ENCODE measurements around the gene FBXO28. TPM values are rescaled to one million over a fixed set of nuclear protein-coding genes. Genes with fewer than 3 reads are reported as not detected.

FBXO28 gene
- total RNA-seq, 1 experiment from 2014 or later = 97.6 TPM

DNA sequence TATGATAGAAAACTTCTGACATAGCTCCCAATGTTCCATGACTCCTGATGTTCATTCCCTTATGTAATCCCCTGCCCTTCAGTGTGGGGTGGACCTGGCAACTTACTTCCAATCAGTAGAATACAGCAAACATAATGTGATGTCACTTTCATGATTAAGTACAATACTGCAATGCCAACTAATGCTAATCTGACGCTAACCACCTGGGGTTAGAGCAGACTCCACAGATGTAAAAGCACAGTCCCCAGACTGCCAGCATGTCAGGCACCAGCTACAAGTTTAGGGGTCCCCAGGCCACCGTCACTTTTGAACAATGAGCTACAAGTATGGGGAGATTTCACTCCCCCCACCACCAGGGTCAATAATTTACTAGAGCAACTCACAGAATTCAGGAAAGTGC, 32.3 kb upstream of the FBXO28 start:
- CTCF ChIA-PET = interaction anchor here (0.8 to 2.0 kb wide), 5 partner anchors 25 to 958 kb away, joined by 3 to 11 read pairs (median 4); no protein-coding TSS in a partner anchor
- POLR2A ChIA-PET = interaction anchor here (1.1 kb wide), 1 partner anchor 16 kb away, joined by 4 read pairs; no protein-coding TSS in a partner anchor
- H3K36me3 Mint-ChIP-seq (ENCODE audit: insufficient read depth, unreplicated experiment) = peaks cover 5% of the 10 kb centered on the region
- H3K9me3 Mint-ChIP-seq (ENCODE audit: unreplicated experiment) = no peaks in the 10 kb centered on the region
- intact Hi-C loops (cut with micrococcal nuclease) = no loop called here
- no peaks in the 10 kb centered on the region for H3K4me1 Mint-ChIP-seq (ENCODE audit: insufficient read depth, unreplicated experiment)
- BruUV-seq (replicated peaks) = no TSS peak
- no peaks in the 10 kb centered on the region for H3K27me3 Mint-ChIP-seq (ENCODE audit: insufficient read depth, unreplicated experiment)
- H3K27ac Mint-ChIP-seq (ENCODE audit: low read depth, unreplicated experiment) = no peak overlapping the region
- H3K4me3 Mint-ChIP-seq (ENCODE audit: unreplicated experiment) = no peak overlapping the region
- no peak for DNase-seq (ENCODE audit: unreplicated experiment)
- TF ChIP-seq, protein P1, sequence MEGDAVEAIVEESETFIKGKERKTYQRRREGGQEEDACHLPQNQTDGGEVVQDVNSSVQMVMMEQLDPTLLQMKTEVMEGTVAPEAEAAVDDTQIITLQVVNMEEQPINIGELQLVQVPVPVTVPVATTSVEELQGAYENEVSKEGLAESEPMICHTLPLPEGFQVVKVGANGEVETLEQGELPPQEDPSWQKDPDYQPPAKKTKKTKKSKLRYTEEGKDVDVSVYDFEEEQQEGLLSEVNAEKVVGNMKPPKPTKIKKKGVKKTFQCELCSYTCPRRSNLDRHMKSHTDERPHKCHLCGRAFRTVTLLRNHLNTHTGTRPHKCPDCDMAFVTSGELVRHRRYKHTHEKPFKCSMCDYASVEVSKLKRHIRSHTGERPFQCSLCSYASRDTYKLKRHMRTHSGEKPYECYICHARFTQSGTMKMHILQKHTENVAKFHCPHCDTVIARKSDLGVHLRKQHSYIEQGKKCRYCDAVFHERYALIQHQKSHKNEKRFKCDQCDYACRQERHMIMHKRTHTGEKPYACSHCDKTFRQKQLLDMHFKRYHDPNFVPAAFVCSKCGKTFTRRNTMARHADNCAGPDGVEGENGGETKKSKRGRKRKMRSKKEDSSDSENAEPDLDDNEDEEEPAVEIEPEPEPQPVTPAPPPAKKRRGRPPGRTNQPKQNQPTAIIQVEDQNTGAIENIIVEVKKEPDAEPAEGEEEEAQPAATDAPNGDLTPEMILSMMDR (IDR thresholded peaks at IDR 0.05; ENCODE audit: unreplicated experiment) = no peak

DNA sequence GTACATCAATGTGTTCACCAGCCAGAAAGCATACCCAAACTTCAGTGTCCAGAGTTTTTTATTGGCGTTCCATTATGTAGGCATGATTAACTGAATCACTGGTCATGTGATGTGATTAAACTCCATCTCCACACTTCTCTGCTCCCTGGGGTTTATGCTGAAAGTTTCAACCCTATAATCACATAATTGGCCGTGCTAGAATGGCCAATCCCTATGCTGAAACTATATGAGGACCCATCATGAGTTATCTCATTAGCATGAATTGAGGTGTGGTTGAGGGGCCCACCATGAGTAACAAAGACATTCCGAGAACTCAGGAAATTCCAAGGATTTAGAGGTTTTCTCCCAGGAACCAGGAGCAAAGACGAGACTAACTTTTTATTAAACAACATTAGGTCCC, 31.8 kb upstream of the FBXO28 start:
- H3K36me3 Mint-ChIP-seq (ENCODE audit: insufficient read depth, unreplicated experiment) = peaks cover 5% of the 10 kb centered on the region

DNA sequence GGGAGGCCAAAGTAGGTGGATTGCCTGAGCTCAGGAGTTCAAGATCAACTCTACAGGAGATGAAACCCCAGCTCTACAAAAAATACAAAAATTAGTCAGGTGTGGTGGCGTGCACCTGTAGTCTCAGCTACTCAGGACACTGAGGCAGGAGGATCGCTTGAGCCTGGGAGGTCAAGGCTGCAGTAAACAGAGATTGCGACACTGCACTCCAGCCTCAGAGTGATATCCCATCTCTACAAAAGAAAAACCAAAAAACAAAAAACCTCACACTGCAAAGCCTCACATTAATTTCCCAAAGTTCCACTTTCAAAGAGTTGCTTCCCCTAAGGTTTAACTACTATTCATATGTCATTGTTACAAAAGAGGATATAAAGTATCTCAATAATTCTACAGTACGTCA, 29.0 kb upstream of the FBXO28 start:
- intact Hi-C loops (cut with micrococcal nuclease) = no loop called here
- no peak overlapping the region for H3K4me3 Mint-ChIP-seq (ENCODE audit: unreplicated experiment)
- POLR2A ChIA-PET = interaction anchor here (0.6 to 1.4 kb wide), 5 partner anchors 12 to 350 kb away, joined by 3 to 5 read pairs (median 4); partner anchors contain the start of gene WDR26
- BruUV-seq (replicated peaks) = no TSS peak
- H3K27ac Mint-ChIP-seq (ENCODE audit: low read depth, unreplicated experiment) = no peak overlapping the region
- no peaks in the 10 kb centered on the region for H3K4me1 Mint-ChIP-seq (ENCODE audit: insufficient read depth, unreplicated experiment)
- H3K27me3 Mint-ChIP-seq (ENCODE audit: insufficient read depth, unreplicated experiment) = peaks cover 3% of the 10 kb centered on the region
- peaks cover 5% of the 10 kb centered on the region for H3K36me3 Mint-ChIP-seq (ENCODE audit: insufficient read depth, unreplicated experiment)
- no peak for DNase-seq (ENCODE audit: unreplicated experiment)
- CTCF ChIA-PET = interaction anchor here (0.6 to 1.4 kb wide), 3 partner anchors 8 to 21 kb away, joined by 3 to 4 read pairs (median 3); no protein-coding TSS in a partner anchor
- peaks cover under 1% of the 10 kb centered on the region for H3K9me3 Mint-ChIP-seq (ENCODE audit: unreplicated experiment)
- TF ChIP-seq, protein P1 (IDR thresholded peaks at IDR 0.05; ENCODE audit: unreplicated experiment) = no peak

More for the DNA sequence above, 31.8 kb upstream of the FBXO28 start:
- CTCF ChIA-PET = interaction anchor here (1.1 to 1.9 kb wide), 2 partner anchors 31 to 89 kb away, joined by 3 to 11 read pairs; no protein-coding TSS in a partner anchor
- BruUV-seq (replicated peaks) = no TSS peak
- Mint-ChIP-seq H3K4me3 (ENCODE audit: unreplicated experiment) (no peak overlapping the region), H3K4me1 (ENCODE audit: insufficient read depth, unreplicated experiment) (no peaks in the 10 kb centered on the region), H3K27ac (ENCODE audit: low read depth, unreplicated experiment) (no peak overlapping the region), H3K27me3 (ENCODE audit: insufficient read depth, unreplicated experiment) (no peaks in the 10 kb centered on the region), H3K9me3 (ENCODE audit: unreplicated experiment) (no peaks in the 10 kb centered on the region)
- TF ChIP-seq, protein P1 (IDR thresholded peaks at IDR 0.05; ENCODE audit: unreplicated experiment) = no peak
- POLR2A ChIA-PET = no interaction called here
- intact Hi-C loops (cut with micrococcal nuclease) = no loop called here
- DNase-seq (ENCODE audit: unreplicated experiment) = no peak

DNA sequence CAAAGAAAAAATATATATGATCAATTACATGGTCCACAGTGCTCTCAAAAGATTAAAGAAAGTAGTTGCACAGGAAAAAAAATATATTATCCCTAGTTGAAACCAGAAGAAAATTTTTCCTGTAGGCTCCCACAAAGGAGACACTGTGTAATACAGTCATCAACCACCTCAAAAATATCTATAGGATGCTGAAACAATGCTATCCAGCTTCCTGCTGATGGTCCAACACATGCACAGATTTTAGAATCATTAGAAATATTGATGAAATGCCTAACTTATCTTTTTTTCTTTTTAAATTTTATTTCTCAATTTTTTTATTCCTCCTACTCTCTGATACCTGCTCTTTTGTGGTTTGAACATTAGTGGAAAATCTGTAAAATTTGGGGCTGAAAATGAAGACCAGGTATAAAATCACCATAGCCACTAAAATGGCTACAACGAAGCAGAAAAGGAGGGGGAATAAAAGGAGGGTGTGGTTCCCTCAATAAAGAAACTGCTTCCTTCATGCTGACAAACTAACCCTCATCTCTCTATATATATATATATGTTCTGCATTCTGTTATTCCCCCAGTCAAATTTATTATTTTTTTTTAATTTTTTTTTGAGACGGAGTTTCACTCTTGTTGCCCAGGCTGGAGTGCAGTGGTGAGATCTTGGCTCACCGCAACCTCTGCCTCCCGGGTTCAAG, 28.3 kb upstream of the FBXO28 start:
- peaks cover 5% of the 10 kb centered on the region for H3K36me3 Mint-ChIP-seq (ENCODE audit: insufficient read depth, unreplicated experiment)
- intact Hi-C loops (cut with micrococcal nuclease) = no loop called here
- H3K9me3 Mint-ChIP-seq (ENCODE audit: unreplicated experiment) = peaks cover 7% of the 10 kb centered on the region
- no peak for DNase-seq (ENCODE audit: unreplicated experiment)
- BruUV-seq (replicated peaks) = no TSS peak
- ChIA-PET POLR2A (interaction anchor here (1.4 kb wide), 1 partner anchor 17 kb away, joined by 4 read pairs; no protein-coding TSS in a partner anchor), CTCF (interaction anchor here (0.6 to 0.9 kb wide), 2 partner anchors 8 to 20 kb away, joined by 3 to 4 read pairs; no protein-coding TSS in a partner anchor)
- H3K4me1 Mint-ChIP-seq (ENCODE audit: insufficient read depth, unreplicated experiment) = no peaks in the 10 kb centered on the region
- TF ChIP-seq, protein P1 (IDR thresholded peaks at IDR 0.05; ENCODE audit: unreplicated experiment) = no peak
- H3K27me3 Mint-ChIP-seq (ENCODE audit: insufficient read depth, unreplicated experiment) = peaks cover 10% of the 10 kb centered on the region
- no peak overlapping the region for H3K27ac Mint-ChIP-seq (ENCODE audit: low read depth, unreplicated experiment)
- H3K4me3 Mint-ChIP-seq (ENCODE audit: unreplicated experiment) = no peak overlapping the region
